HG03558 (cell line): ENCODE measurements around the gene EMP3.

Source experiments
- ATAC-seq: cut with Tn5 transposase; IDR thresholded peaks from one replicate; pipeline ENCODE4 v1.9.1; 2021; ENCODE audit warnings: moderate number of reproducible peaks; ENCODE audit not compliant: unreplicated experiment; ENCODE audit errors: extremely low read depth

The EMP3 gene

DNA sequence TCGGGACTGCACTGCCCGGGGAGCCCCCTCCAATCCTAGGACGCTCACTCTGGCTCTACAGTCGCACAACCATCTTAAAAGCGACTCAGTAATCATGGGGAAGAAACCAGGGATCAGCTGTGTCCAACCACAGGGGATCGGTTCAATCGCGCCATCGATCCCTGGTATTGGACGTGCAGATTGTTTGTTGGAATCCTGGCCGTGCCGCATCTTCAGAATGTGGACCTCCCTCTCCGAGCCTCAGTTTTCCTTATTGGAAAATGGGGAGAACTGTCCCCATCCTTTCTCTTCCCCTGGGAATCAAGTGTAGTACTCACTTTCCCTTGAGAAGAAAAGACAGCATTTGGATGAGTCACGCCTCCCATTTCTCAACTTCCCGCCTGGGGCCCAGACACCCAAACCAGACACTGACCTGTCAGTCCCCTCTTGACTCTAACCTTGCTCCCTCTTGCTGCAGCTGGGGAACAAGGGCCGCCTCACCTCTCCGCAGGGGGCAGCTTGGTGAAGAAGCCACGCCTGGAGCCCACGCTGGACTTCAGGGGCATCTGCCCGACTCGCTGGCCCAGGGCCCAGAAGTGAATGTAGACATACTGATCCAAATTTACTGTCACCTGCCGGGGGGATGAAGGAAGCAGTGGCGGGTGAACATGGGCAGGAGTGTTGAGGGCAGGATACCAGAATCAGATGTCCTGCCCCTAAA is 17.6 kb downstream of the EMP3 start:
- no peak for ATAC-seq

DNA sequence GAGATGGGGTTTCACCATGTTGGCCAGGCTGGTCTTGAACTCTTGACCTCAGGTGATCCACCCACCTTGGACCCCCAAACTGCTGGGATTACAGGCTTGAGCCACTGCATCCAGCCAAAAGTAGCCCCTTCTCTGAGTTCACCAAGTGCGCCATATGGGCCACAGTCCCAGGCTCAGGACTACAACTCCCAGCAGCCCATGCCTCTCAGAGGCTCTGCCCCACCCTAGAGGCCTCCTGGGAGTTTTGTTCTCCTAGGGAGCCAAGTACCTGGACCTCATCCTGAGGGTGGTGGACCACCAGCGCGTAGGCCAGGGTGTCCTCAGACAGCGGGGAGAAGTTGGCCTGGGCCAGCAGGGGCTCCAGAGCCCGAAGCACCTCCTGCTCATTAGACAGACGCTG is 19.5 kb downstream of the EMP3 start:
- no peak for ATAC-seq

DNA sequence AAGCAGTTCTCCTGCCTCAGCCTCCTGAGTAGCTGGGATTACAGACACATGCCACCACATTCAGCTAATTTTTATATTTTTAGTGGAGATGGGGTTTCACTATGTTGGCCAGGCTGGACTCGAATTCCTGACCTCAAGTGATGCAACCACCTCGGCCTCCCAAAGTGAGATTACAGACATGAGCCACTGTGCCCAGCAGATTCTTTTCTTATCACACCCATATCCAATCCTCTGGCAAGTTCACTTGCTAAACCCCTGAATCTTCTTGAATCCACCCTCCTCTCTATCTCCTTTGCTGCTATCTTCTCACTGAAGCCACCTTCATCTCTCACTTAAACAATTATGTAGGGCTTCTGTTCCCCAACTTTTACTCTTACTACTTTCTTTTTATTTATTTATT is 20.8 kb downstream of the EMP3 start:
- ATAC-seq: no peak

DNA sequence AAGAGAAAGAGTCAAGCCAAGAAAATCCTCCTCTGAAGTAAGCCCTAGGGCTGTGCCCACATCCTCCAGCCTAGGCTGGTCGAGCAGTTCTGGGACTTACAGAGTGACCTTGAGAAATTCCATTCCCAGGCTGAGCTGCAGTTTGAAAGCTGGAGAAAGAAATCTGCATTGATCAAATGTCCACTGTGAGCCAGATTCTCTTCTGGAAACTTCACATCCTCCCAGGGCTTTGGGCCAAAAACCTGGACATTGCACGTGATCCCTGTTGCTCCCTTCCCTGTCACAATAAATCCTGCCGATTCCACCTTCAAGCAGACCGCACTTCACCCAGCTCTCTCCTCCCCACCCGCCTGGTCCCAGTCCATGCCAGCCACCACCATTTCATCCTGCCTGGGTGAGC is 22.7 kb downstream of the EMP3 start:
- no peak for ATAC-seq

DNA sequence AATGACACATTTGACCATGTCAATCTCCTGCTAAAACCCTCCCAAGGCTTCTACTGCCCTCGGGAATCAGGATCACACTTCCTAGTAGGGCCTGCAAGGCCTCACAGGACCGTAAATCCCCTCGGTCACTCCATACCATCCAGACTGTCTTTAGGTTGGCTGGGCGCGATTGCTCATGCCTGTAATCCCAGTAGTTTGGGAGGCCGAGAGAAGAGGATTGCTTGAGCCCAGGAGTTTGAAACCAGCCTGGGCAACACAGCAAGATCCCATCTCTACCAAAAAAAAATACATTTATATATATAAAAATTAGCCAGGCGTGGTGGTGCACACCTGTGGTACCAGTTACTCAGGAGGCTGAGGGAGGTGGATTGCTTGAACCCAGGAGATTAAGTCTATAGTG is 23.4 kb downstream of the EMP3 start:
- ATAC-seq: no peak

DNA sequence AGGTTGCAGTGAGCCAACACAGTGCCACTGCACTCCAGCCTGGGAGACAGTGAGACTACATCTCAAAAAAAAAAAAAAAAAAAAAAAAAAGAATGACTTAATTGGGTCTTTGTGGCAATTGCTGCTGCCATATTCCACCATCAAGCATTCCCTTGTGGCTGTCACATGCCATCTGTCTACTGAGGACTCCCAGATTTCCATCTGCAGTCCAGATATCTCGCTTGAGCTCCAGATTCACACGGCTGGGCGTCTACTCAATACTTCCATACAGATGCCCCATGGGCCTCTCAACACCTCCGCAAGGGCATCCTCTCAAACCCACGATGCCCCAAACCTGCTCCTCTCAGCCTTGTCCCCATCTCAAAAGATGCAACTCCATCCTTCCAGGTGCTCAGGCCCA is 25.5 kb downstream of the EMP3 start:
- no peak for ATAC-seq

DNA sequence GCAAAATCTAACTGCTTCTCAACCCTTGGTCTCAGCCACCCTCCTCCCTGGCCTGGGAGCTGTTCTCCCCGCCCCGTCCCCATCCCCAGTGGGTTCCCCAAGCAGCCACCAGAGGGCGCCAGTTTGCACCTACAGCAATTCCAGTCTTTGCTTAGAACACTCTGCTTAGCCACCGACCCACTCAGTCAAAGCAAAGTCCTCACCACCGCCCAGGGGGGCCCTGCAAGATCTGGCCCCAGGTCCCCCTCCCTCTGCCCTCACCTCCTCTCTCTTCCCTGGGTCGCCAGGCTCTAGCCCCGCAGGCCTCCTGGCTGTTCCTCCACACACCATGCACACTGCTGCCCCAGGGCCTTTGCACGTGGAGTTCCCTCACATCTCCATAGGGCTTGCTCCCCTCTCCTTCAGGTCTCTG is 26.0 kb downstream of the EMP3 start:
- no peak for ATAC-seq

DNA sequence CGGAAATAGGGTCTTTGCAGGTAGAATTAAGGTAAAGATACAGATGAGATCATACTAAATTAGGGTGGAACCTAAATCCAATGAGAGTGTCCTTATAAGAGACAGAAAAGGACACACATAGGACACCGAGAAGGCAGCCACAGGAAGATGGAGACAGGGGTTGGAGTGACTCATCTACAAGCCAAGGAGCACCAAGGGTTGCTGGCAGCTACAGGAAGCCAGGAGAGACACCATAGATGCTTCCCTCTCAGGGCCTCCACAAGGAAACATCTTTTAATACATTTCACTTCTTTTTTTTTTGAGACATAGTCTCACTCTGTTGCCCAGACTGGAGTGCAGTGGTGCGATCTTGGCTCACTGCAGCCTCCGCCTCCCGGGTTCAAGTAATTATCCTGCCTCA is 28.3 kb downstream of the EMP3 start:
- no peak for ATAC-seq

DNA sequence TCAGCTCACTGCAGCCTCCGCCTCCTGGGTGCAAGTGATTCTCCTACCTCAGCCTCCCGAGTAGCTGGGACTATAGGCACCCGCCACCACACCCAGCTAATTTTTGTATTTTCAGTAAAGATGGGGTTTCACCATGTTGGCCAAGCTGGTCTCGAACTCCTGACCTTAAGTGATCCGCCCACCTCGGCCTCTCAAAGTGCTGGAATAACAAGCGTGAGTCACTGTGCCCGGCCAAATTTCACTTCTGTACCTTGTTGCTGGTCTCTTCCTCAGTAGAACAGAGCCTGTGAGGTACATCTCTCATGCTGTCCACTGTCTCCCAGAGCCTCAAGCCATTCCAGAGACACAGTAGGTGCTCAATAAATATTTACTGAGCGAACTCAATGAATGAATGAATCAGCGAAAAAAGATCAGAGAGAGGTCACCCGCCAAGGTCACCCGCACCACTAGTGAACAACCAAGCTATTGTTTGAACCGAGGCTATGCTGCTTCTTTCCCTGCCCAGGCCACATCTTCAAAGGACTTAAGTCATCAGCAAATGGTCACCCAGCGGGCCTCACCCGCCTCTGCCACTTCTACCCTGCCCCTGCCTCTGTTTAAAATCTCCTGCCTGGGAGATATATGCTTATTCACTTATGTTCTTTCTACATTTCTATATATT is 29.1 kb downstream of the EMP3 start:
- ATAC-seq: no peak

DNA sequence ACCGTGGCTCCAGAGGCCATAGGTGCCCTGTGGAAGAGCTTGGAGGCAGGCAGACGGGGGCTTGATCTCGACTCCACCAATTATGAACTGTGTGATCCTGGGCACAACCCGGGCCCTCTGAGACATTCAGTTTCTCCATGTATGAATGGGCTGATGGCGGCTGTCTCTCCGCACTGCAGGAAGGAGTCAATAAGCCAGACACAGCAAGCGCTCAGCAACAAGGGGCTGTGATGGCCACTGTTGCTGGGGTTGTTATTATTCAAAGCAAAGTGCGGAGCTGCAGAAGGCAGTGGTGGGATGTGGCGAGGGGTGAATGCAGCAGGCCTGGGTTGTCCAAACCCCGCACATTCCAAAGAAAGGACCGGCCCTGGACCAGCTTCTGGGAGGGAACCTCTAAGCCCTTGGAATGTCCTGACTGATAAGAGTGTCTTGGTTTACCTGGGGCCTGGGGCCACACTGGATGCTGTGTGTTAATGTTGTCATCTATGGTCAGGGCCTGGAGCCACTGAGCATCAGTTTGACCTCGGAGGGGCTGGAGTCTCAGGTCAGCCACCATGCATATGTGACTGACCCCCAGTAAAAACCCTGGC is 30.1 kb downstream of the EMP3 start:
- ATAC-seq: no peak

DNA sequence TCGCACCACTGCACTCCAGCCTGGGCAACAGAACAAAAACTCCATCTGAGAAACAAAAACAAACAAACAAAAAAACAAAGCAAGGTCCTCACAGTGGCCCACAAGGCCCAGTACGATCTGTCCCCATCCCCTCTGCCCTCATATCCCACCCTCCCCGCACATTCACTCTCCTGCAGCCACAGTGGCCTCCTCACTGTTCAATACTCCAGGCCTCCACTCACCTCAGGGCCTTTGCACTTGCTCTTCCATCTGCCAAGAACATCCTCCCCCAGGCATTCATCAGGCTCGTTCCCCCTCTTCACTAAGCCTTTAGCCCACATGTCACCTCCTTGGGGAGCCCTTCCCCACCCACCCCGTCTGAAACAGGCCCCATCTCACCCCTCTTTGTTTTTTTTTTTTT is 33.8 kb downstream of the EMP3 start:
- ATAC-seq: no peak

DNA sequence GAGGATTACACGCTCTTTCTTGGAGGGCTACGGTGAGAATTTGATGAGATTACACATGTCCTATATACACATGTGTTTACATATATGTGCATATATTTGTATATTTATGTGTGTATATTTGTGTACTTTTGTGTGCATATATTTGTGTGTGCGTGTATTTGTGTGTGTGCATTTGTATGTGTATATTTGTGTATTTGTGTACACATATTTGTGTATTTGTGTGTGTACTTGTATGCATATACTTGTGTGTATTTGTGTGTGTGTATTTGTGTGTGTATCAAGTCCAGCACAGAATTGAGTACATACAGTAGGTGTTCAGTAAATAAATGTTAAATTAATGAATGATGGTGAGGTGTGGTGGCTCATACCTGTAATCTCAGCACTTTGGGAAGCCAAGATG is 36.6 kb downstream of the EMP3 start:
- ATAC-seq: no peak

DNA sequence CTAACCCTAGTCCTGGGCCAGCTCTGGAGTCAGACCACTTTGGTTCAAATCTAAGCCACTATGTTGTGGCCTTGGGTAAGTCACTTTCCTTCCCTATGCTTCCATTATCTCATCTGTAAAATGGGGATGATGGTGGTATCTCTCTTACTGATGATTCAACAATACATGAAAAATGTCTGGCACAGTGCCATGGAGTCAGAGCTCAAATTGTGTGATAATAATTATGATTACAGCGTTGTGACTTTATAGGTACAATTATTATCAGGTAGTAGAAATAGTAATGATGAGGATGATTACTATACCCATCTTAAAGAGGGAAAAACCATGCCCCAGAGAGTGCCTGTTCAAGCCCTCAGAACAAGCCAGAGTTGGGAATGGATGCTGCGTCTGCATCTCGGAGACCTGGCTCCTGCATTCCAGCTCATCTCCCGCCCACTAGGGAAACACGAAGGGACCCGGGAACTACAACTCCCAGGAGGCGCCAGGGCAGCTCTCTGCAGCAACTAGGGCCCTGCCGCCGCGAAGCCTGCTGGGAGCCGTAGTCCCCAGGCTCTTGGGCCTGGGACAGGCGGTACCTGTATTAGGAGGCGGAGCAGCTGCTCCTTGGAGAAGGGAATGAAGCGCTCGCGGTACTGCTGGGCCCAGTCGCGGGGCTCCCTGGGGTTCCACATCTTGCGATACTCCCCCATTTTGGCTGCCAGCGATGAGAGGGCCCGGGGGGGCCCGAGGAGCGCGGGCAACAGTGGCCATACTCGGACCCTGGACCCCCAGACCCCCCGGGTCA is 37.6 kb downstream of the EMP3 start:
- peak; percentile 39 for ATAC-seq

DNA sequence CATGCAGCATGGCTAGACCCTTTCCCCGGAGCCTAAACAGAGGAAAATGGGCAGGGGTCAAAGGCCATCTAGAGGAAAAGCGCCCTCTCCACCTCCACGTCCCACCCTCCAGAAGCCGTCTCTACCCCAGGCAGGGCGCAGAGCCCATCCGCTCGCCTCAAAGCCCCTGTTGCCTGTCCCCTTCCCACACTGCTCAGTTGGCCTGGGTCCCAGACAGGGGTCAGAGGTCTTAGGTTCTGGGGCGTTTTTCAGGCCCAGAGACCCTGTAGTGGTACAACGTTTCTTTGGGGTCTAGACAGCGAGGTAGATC is 38.1 kb downstream of the EMP3 start:
- no peak for ATAC-seq

DNA sequence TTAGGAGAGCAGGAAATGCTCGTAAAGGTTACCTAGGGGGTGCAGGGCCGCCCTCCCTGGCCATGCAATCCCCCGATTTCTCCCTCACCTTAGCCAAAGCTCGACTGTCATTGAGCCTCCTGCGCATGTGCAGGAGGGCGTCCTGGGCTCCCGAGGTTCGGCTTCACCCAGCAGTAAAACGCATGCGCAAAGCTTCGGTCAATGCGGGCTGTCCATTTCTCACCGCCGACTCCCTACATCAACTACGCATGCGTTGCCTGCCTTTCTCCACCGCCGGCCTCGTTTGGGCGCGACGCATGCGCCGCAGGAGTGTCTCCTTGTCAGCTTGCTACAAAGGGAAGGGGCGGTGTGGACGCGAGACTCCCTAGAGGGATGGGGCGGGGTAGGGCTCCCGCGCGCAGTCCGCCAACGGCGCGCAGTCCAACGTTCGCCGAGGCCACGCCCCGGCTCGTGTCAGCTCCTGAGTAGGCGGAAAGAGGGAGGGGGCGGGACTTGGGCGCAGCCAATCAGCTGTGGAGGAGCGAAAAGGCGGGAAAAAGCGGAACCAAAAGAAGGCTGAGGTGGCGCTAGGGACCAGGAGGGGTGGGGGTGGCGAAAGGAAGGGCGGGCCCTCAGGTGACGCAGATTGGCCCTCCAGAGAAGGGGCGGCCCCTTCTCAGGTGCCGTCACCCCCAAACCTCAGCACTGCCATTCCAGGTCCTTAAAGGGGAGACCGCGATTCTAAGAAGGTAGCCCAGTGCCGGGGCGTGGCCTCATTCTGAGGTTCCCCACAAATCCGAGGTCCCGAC is 38.7 kb downstream of the EMP3 start, which contains the start of the genes SYNGR4 and TMEM143:
TSS of gene SYNGR4 (plus strand) at position 558 of the 788 bp plus-strand sequence. CDS start 1,476 bp downstream, outside the sequence.
TSS of gene TMEM143 (minus strand) at position 131 of the 788 bp plus-strand sequence. CDS start at position 111, 20 bp downstream.
- ATAC-seq: peak; percentile 62

DNA sequence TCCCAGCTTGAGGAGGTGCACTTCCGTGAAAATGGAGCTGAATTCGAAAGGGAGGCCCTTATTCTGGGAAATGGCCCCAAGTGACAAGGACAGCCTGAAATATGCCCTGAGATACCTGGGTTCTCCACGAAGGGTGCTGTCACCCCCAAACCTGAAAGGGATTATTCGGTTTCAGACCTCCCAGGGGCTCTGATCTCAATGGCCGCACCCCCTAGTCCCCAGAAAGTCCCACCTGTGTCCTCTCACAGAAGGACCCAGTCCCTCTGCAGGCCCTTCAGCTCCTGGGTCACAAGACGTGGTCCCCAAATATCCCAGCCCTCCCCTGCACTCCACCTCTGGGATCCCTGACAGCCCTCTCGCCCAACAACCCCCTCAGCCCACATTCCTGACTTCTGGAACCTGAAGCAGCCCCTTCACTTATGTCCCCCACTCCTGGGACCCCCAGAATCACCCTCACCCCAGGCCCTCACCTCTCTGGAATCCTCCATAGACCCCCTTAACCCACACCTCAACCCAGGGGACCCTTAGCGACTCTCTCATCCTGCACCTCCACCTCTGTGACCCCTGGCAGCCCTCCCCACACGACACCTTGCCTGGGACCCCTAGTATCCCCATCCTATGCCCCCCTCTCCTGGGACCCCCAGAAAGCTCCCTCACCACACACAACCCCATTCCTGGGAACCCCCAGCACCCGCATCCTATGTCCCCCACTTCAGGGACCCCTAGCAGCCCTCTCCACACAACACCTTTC is 39.4 kb downstream of the EMP3 start:
- no peak for ATAC-seq

DNA sequence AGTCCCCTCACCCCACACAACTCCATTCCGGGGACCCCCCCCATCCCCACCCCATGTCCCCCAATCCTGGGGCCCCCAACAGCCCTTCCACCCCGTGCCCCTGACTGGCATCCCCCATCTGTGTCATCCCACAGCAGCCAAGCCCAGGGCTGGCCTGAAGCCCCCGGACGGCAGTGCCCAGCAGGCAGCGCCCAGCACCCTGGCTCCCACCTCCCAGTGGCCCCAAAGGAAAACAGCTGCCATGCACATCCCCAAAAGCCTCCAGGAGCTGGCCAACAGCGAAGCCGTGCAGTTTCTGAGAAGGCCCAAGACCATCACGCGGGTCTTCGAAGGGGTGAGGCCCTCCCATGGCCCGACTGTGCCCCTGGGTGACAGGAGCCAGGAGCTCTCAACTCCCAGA is 40.2 kb downstream of the EMP3 start:
- no peak for ATAC-seq

DNA sequence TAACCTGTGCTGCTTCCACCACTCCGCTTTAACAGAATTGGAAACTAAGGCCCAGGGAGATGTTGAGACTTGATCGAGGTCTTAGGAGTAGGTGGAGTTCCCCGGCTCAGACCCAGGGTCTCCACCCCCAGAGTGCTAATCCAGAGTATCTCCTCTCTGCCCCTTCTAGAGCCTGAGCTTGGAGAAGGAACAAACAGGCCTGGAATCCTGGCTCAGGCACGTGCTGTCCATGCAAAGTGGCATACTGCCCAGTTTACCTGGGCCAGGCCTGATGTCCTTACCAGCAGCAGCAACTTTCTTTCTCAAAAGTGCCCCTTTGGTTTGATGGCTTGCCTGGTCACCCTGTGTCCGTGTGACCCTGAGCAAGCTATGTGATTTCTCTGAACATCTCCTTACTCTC is 42.5 kb downstream of the EMP3 start:
- ATAC-seq: no peak

DNA sequence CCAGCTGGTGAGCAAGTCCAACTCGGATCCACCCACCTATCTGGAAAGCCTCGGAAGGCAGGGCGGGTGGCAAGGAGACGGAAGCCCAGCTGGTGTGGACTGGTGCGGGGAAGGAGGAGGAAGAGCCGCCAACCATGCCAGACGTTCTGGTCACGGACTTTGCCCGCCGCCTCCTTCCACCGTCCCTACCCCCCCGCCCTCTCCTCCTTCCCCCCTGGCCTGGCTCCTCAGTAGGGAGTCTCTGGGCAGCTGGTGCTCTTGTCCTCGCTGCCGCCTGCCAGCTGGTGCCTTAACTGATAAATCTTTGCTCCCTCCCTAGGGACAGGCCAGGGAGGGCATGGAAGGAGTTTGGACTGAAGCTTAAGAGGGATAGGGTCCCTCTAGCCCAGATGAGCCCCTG is 43.6 kb downstream of the EMP3 start:
- ATAC-seq: no peak

DNA sequence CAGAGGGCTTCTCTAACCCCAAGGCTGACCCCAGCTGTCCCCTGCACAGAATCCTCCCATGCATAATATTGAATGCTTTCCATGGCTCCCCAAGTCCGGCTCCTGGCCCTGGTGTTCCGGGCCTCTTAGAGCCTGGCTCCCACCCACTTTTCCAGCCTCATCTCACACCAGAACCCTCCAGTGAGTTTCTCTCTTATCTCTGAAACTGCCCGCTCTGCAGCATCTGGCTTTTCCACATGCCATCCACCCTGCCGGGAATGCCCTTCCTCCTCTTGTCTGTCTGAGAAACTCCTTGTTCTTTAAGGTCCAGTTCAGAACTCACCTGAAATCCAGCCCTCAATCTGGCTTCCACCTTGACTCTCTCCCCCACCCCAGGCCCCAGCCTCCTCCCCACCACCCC is 45.6 kb downstream of the EMP3 start:
- ATAC-seq: no peak
